IMR-90 (cell line): Measurements from ENCODE around the gene GZMB. TPM values are rescaled to one million over a fixed set of nuclear protein-coding genes. Genes with fewer than 3 reads are reported as not detected.

ENCODE experiments used
- ATAC-seq: fragments of 200-7000 bp; cut with Tn5 transposase; 2 replicates; pipeline ENCODE4 v1.9.1; 2020; ENCODE audit warnings: low read depth, mild to moderate bottlenecking, moderate library complexity
- BruUV-seq: library from RNA; stranded (reverse); fragments of 400-500 nt; replicated peaks from 2 replicates; lab custom pipeline; 2021; lab: Mats Ljungman, UMichigan
- CTCF ChIA-PET: fragments of 300-600 bp; formaldehyde crosslinking; extraction: SDS; loops from one replicate; lab custom pipeline; 2021; ENCODE audit warnings: antibody characterized with exemption; lab: Yijun Ruan, JAX
- POLR2A ChIA-PET: fragments of 300-600 bp; sonication (Branson Sonifier 250); formaldehyde crosslinking; loops from one replicate; lab custom pipeline; 2022; ENCODE audit warnings: antibody characterized with exemption; ENCODE audit not compliant: unreplicated experiment; lab: Charles Lee
- DNase-seq: peaks from one replicate; pipeline ENCODE4 v3.0.0; 2013
- H2AFZ ChIP-seq: replicated peaks from 2 replicates; pipeline ENCODE3; 2013; ENCODE audit warnings: low read length, mild to moderate bottlenecking; ENCODE audit not compliant: poor library complexity
- H2AK5ac ChIP-seq: 2 replicates; pipeline ENCODE4 v1.6.1; 2013; ENCODE audit warnings: low read depth, low read length, inconsistent platforms
- H2AK9ac ChIP-seq: replicated peaks from 2 replicates; pipeline ENCODE3; 2013; ENCODE audit warnings: mild to moderate bottlenecking, low read depth, low read length, moderate library complexity; ENCODE audit not compliant: poor library complexity
- H2BK120ac ChIP-seq: 2 replicates; pipeline ENCODE4 v1.6.1; 2013; ENCODE audit warnings: low read depth, low read length, inconsistent platforms
- H2BK15ac ChIP-seq: 3 replicates; pipeline ENCODE4 v1.6.1; 2013; ENCODE audit warnings: low read depth, low read length, inconsistent platforms
- H2BK20ac ChIP-seq: 2 replicates; pipeline ENCODE4 v1.6.1; 2013; ENCODE audit warnings: low read depth, mild to moderate bottlenecking, inconsistent platforms, low read length, moderate library complexity
- H2BK5ac ChIP-seq: 2 replicates; pipeline ENCODE4 v1.6.1; 2013; ENCODE audit warnings: mild to moderate bottlenecking, low read depth, low read length, inconsistent platforms; ENCODE audit not compliant: poor library complexity, severe bottlenecking
- H3K14ac ChIP-seq: replicated peaks from 2 replicates; pipeline ENCODE4 v1.6.1; 2013; ENCODE audit warnings: low read depth, low read length, inconsistent platforms
- H3K18ac ChIP-seq: 2 replicates; pipeline ENCODE4 v1.6.1; 2013; ENCODE audit warnings: low read depth, low read length, control low read depth
- H3K23ac ChIP-seq: 2 replicates; pipeline ENCODE4 v1.6.1; 2013; ENCODE audit warnings: low read depth, low read length, inconsistent platforms
- H3K27ac ChIP-seq: 2 replicates; pipeline ENCODE4 v1.5.1; 2013; ENCODE audit warnings: mild to moderate bottlenecking, control low read depth, low read length; ENCODE audit not compliant: insufficient read depth
- H3K27me3 ChIP-seq: 2 replicates; pipeline ENCODE4 v1.6.1; 2013; ENCODE audit warnings: low read length; ENCODE audit not compliant: control insufficient read depth, insufficient read depth
- H3K36me3 ChIP-seq: 2 replicates; pipeline ENCODE4 v1.6.1; 2013; ENCODE audit warnings: low read length, mixed read lengths; ENCODE audit not compliant: control insufficient read depth, insufficient read depth
- H3K4ac ChIP-seq: 2 replicates; pipeline ENCODE4 v1.6.1; 2013; ENCODE audit warnings: low read depth, low read length, inconsistent platforms
- H3K4me1 ChIP-seq: 2 replicates; pipeline ENCODE4 v1.6.1; 2013; ENCODE audit warnings: low read length, mixed read lengths; ENCODE audit not compliant: control insufficient read depth, insufficient read depth
- H3K4me2 ChIP-seq: 2 replicates; pipeline ENCODE4 v1.6.1; 2013; ENCODE audit warnings: low read depth, mild to moderate bottlenecking, control low read depth, low read length, moderate library complexity
- H3K4me3 ChIP-seq: 2 replicates; pipeline ENCODE4 v1.5.1; 2013; ENCODE audit warnings: low read depth, mild to moderate bottlenecking, control low read depth, low read length, moderate library complexity; ENCODE audit not compliant: insufficient read depth
- H3K56ac ChIP-seq: 2 replicates; pipeline ENCODE4 v1.6.1; 2013; ENCODE audit warnings: low read length, inconsistent platforms; ENCODE audit not compliant: insufficient read depth; ENCODE audit errors: extremely low read depth
- H3K79me1 ChIP-seq, 2 experiments: 2 replicates each; pipeline ENCODE4 v1.6.1; 2013; ENCODE audit warnings: low read length in 2 of 2, inconsistent platforms in 1 of 2, low read depth in 1 of 2
- H3K9ac ChIP-seq: 2 replicates; pipeline ENCODE4 v1.6.1; 2013; ENCODE audit warnings: low read depth, low read length, control low read depth
- H3K9me1 ChIP-seq: 2 replicates; pipeline ENCODE4 v1.6.1; 2013; ENCODE audit warnings: low read length, inconsistent platforms; ENCODE audit not compliant: insufficient read depth
- H3K9me3 ChIP-seq: 2 replicates; pipeline ENCODE4 v1.6.1; 2013; ENCODE audit warnings: low read length; ENCODE audit not compliant: control insufficient read depth, insufficient read depth
- H4K20me1 ChIP-seq: 2 replicates; pipeline ENCODE4 v1.6.1; 2013; ENCODE audit warnings: low read length, inconsistent platforms; ENCODE audit not compliant: insufficient read depth
- H4K5ac ChIP-seq: 2 replicates; pipeline ENCODE4 v1.6.1; 2013; ENCODE audit warnings: mild to moderate bottlenecking, low read depth, low read length, control low read depth
- H4K8ac ChIP-seq, 2 experiments: 2 replicates each; pipeline ENCODE4 v1.6.1; 2013; ENCODE audit warnings: low read depth in 2 of 2, low read length in 2 of 2, control low read depth in 1 of 2, inconsistent platforms in 1 of 2
- H4K91ac ChIP-seq: 2 replicates; pipeline ENCODE4 v1.6.1; 2013; ENCODE audit warnings: low read depth, low read length, inconsistent platforms; ENCODE audit not compliant: insufficient read depth
- CHD1 ChIP-seq: IDR thresholded peaks from 2 replicates; pipeline ENCODE4 v1.6.1; 2012; ENCODE audit warnings: low read depth, low read length, improper control_type of control experiment
- CTCF ChIP-seq: conservative IDR thresholded peaks from 2 replicates; pipeline ENCODE4 v1.5.1; 2012; ENCODE audit warnings: mild to moderate bottlenecking, low read depth, low read length, improper control_type of control experiment
- WGBS, 2 experiments: methylation state at CpG; one replicate each; pipeline versions ENCODE4 v1.1.5 to v1.1.7; 2013; ENCODE audit warnings: missing lambda C conversion rate in 2 of 2; ENCODE audit not compliant: insufficient read length in 1 of 2; ENCODE audit errors: extremely low coverage in 2 of 2; 5-methylcytosine and 5-hydroxymethylcytosine counted together
- dilution Hi-C: fragments of 300-500 bp; cut with HindIII; formaldehyde crosslinking; loops from one replicate; pipeline ENCODE4 v1.14.3; 2018; ENCODE audit warnings: low sequenced_read_pairs; ENCODE audit not compliant: unreplicated experiment
- in situ Hi-C: fragments of 300-500 bp; cut with MboI; formaldehyde crosslinking; loops from 3 replicates; pipeline ENCODE4 v1.14.3; 2019; ENCODE audit warnings: low sequenced_read_pairs, inconsistent platforms, mixed read lengths
- intact Hi-C: fragments of 100-400 bp; cut with micrococcal nuclease; formaldehyde crosslinking; loops from 2 replicates; pipeline ENCODE4 v1.10.0; 2022
- polyA plus RNA-seq, 3 experiments: library from polyadenylated mRNA; depleted of rRNA; stranded (reverse); fragments of >200 nt; gene quantifications; 2 replicates each; pipeline ENCODE4 v1.2.3, GENCODE V29; 2012; ENCODE audit warnings: low replicate concordance in 1 of 3
- total RNA-seq: library from RNA; depleted of rRNA; stranded (reverse); fragments of >200 nt; gene quantifications from 2 replicates; pipeline ENCODE4 v1.2.3, GENCODE V29; 2012

Gene GZMB
- total and polyA plus RNA-seq, 2 of the 4 experiments (the other 2 are of a cell fraction), result not detected

- Histone ChIP-seq H2AK5ac (no peak overlapping the region), H3K36me3 (no peaks in the 10 kb centered on the region), H3K56ac (no peak overlapping the region), H4K8ac (no peak overlapping the region), H3K4me2 (no peak overlapping the region), H3K27ac (no peak overlapping the region), H3K79me1 (no peaks in the 10 kb centered on the region), H4K5ac (no peak overlapping the region), H3K9ac (no peak overlapping the region), H3K14ac (no peak overlapping the region), H3K23ac (no peak overlapping the region), H2AFZ (no peak overlapping the region), H3K4ac (no peak overlapping the region), H2BK120ac (no peak overlapping the region), H3K18ac (no peak overlapping the region), H3K9me3 (no peaks in the 10 kb centered on the region), H4K20me1 (no peaks in the 10 kb centered on the region; the same call in 1 of the 2 replicates), H2BK20ac (no peak overlapping the region), H2AK9ac (no peak overlapping the region), H2BK5ac (no peak overlapping the region), H3K4me1 (no peaks in the 10 kb centered on the region), H3K27me3 (no peaks in the 10 kb centered on the region), H4K91ac (no peak overlapping the region), H3K9me1 (no peaks in the 10 kb centered on the region), H3K4me3 (no peak overlapping the region), H2BK15ac (no peak overlapping the region)
- ChIA-PET POLR2A (no interaction called here), CTCF (interaction anchor here (0.6 to 1.5 kb wide), 2 partner anchors 10 to 14 kb away, joined by 3 read pairs; no protein-coding TSS in a partner anchor)
- dilution Hi-C loops, result no loop called here
- BruUV-seq, result no TSS peak
- intact Hi-C loops, result no loop called here
- DNase-seq, result no peak
- 29% methylated on average over 2 of the region's 3 CpGs; no CpG with 5 or more reads in 1 of the 2 experiments for WGBS, 2 experiments
- TF ChIP-seq CTCF (peak; percentile 45), CHD1 (no peak)
- in situ Hi-C loops, result no loop called here
- peak; percentile 72 for ATAC-seq
Measured at GRCh38 chr14:24605435-24606190, 28.4 kb downstream of the GZMB start.
